NB4 (cell line): Measurements from ENCODE around the gene SUSD2.

Source experiments
- MAX ChIP-seq: IDR thresholded peaks from 2 replicates; pipeline ENCODE4 v1.6.1; 2011; ENCODE audit warnings: low read depth, low read length
- POLR2A ChIP-seq: IDR thresholded peaks from 2 replicates; pipeline ENCODE4 v1.6.1; 2011; ENCODE audit warnings: mild to moderate bottlenecking; ENCODE audit not compliant: insufficient read length; ENCODE audit errors: extremely low read depth
- TF ChIP-seq, protein P1 (sequence below): IDR thresholded peaks from one replicate; pipeline ENCODE4 v1.5.1; 2012; ENCODE audit warnings: low read depth, low read length

GRCh38 chr22:24186352-24186740 lies 5.1 kb downstream of the SUSD2 start:
- TF ChIP-seq, protein P1, sequence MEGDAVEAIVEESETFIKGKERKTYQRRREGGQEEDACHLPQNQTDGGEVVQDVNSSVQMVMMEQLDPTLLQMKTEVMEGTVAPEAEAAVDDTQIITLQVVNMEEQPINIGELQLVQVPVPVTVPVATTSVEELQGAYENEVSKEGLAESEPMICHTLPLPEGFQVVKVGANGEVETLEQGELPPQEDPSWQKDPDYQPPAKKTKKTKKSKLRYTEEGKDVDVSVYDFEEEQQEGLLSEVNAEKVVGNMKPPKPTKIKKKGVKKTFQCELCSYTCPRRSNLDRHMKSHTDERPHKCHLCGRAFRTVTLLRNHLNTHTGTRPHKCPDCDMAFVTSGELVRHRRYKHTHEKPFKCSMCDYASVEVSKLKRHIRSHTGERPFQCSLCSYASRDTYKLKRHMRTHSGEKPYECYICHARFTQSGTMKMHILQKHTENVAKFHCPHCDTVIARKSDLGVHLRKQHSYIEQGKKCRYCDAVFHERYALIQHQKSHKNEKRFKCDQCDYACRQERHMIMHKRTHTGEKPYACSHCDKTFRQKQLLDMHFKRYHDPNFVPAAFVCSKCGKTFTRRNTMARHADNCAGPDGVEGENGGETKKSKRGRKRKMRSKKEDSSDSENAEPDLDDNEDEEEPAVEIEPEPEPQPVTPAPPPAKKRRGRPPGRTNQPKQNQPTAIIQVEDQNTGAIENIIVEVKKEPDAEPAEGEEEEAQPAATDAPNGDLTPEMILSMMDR: no peak
- no peak for TF ChIP-seq POLR2A
- TF ChIP-seq MAX: no peak
